GM13977 (cell line): Measurements from ENCODE around the gene MTPN.

ENCODE experiments used
- DNase-seq: peaks from one replicate; pipeline ENCODE4 v3.0.0; 2012; ENCODE audit warnings: low spot score
- in situ Hi-C: fragments of 300-500 bp; cut with MboI; formaldehyde crosslinking; loops from one replicate; pipeline ENCODE4 v1.12.0; 2022; ENCODE audit warnings: low sequenced_read_pairs, low pct_unique_long_range_greater_than_20kb, mixed read lengths, inconsistent platforms; ENCODE audit not compliant: unreplicated experiment
- TF ChIP-seq, protein P1 (sequence below): IDR thresholded peaks from 2 replicates; pipeline ENCODE4 v1.5.1; 2012; ENCODE audit warnings: mild to moderate bottlenecking, control low read depth; ENCODE audit not compliant: insufficient read depth; ENCODE audit errors: extremely low read depth, missing control alignments

MTPN gene

DNA sequence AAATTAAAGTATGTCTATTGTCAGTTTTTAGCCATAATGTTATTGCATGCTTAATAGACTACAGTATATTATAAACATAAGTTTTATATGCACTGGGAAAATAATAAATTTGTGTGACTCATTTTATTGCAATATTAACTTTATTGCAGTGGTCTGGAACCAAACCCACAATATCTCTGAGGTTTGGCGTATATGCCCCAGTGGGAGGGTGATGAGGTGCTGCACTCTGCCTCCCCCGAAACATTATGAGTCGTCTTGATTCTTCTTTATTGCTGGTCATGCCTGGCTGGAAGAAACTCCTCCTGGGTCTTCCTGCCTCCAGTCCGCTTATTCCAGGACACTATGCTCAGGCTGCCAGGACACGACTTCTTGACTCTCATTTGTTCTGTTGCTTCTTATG is 88.4 kb downstream of the MTPN start:
- TF ChIP-seq, protein P1, sequence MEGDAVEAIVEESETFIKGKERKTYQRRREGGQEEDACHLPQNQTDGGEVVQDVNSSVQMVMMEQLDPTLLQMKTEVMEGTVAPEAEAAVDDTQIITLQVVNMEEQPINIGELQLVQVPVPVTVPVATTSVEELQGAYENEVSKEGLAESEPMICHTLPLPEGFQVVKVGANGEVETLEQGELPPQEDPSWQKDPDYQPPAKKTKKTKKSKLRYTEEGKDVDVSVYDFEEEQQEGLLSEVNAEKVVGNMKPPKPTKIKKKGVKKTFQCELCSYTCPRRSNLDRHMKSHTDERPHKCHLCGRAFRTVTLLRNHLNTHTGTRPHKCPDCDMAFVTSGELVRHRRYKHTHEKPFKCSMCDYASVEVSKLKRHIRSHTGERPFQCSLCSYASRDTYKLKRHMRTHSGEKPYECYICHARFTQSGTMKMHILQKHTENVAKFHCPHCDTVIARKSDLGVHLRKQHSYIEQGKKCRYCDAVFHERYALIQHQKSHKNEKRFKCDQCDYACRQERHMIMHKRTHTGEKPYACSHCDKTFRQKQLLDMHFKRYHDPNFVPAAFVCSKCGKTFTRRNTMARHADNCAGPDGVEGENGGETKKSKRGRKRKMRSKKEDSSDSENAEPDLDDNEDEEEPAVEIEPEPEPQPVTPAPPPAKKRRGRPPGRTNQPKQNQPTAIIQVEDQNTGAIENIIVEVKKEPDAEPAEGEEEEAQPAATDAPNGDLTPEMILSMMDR: no peak
- no peak for DNase-seq
- in situ Hi-C loops: no loop called here

DNA sequence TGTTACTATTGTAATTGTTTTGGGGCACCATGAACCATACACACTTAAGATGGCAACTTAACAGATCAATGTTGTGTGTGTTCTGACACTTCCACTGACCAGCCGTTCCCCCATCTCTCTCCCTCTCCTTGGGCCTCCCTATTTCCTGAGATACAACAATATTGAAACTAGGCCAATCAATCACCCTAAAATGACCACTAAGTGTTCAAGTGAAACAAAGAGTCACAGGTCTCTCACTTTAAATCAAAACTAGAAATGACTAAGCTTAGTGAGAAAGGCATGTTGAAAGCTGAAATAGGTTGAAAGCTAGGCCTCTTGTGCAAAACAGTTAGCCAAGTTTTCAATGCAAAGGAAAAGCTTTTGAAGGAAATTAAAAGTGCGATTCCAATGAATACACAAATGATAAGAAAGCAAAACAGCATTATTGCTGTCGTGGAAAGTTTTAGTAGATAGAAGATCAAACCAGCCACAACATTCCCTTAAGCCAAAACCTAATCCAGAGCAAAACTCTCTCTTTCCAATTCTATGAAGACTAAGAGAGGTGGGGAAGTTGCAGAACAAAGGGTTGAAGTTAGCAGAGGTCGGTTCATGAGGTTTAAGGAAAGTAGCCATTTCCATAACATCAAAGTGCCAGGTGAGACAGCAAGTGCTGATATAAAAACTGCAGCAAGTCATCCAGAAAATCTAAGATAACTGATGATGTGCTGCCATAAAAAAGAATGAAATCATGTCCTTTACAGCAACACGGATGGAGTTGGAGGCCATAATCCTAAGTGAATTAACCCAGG is 90.6 kb downstream of the MTPN start:
- DNase-seq: no peak
- in situ Hi-C loops: no loop called here
- TF ChIP-seq, protein P1: no peak

DNA sequence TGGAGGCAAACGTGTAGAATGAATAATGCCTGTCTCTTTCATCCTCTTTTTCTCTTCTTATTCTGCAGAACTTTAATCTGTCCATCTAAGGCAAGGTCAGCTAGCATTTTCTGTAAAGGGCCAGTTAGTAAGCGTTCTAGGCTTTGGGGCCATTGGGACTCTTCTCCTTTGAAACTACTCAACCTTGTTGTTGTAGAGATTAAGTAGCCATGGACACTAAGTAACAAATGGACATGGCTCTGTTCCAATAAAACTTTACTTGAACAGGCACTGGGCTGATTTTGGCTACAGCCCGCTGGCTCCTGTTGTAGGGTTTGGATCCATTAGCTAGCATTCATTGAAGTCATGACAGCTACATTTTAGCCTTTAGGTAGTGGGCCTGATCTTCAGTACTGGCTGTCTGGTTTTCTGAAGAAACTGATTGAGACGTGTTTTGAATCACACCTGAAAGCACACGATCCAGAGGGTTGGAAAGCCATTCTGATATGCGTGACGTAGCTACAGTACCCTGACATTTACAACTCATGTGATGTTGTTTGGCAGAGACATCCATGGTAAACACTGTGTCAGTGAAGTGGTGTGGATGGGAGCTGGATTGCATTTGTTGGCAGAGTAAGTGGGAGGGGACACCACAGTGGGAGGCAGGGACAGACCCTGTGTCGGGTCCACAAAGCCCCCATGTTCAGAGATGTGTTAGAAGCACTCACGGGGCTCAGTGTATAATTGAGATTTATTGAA is 92.5 kb downstream of the MTPN start:
- no peak for DNase-seq
- TF ChIP-seq, protein P1: no peak

DNA sequence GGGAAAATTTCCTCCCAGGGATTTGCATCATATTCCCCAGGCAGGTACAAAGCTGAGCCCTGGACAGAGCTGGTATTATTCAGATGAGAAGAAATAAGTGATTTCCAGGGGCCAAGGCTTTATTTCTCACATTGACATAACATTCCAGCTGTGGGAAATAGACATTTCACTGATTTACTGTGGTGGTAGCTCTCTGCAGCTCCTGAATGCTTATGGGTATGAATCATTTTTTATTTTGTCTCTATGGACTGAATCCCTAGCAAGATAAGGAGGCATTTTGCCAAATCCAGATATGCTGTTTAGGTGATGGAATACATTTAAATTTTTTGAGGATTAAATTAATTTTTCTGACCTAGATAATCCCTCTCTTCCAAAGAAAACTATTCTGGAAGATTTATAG is 97.9 kb downstream of the MTPN start:
- TF ChIP-seq, protein P1: no peak
- DNase-seq: no peak
- in situ Hi-C loops: no loop called here

More for the DNA sequence above, 92.5 kb downstream of the MTPN start:
- in situ Hi-C loops: no loop called here

DNA sequence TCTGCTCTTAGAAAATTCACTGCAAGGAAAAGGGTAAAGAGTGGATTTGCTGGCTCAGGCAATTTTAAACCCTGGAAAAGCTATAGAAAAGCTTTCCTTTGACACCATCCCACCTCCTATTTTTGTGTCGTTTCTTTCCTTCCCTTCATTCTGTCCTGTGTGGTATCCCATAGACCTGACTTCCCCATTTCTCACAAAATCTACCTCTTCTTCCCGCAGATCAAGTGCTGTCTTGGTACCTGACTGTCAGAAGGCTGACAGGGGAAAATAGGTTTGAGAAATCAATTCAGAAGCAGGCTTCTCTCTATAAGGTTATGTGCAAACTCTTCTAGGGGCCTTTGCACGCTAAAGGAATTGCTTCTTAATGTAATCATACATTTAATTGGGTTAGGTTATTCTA is 98.9 kb downstream of the MTPN start:
- in situ Hi-C loops: no loop called here
- TF ChIP-seq, protein P1: no peak
- no peak for DNase-seq

DNA sequence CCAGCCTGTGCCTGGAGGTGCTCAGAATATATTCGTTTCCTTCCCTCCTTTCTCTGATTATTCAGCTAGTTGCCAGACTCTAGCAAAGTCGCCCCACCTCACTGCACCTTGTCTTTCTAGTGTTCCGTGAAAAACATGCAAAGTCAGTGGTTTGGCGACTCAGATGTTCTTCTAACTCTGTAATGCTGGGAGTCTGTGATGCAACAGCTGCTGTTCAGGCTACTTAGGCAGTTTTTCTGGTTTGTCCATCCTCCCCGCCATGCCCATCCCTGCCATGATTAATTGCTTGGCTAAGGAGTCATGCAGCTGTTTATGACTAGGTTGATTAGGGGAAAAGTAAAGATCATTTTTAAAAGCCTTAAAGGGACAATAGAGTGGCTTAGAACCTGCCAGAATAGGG is 99.4 kb downstream of the MTPN start:
- TF ChIP-seq, protein P1: no peak
- in situ Hi-C loops: no loop called here
- DNase-seq: no peak
